Measurements from ENCODE around the gene TNS1. TPM values are rescaled to one million over a fixed set of nuclear protein-coding genes. Genes with fewer than 3 reads are reported as not detected.
A peak's percentile ranks its signal among the peaks of the same experiment; 100 is the strongest.

The TNS1 gene
- total RNA-seq, 2 experiments from 2014 or later, result 0.92 to 0.97 TPM

DNA sequence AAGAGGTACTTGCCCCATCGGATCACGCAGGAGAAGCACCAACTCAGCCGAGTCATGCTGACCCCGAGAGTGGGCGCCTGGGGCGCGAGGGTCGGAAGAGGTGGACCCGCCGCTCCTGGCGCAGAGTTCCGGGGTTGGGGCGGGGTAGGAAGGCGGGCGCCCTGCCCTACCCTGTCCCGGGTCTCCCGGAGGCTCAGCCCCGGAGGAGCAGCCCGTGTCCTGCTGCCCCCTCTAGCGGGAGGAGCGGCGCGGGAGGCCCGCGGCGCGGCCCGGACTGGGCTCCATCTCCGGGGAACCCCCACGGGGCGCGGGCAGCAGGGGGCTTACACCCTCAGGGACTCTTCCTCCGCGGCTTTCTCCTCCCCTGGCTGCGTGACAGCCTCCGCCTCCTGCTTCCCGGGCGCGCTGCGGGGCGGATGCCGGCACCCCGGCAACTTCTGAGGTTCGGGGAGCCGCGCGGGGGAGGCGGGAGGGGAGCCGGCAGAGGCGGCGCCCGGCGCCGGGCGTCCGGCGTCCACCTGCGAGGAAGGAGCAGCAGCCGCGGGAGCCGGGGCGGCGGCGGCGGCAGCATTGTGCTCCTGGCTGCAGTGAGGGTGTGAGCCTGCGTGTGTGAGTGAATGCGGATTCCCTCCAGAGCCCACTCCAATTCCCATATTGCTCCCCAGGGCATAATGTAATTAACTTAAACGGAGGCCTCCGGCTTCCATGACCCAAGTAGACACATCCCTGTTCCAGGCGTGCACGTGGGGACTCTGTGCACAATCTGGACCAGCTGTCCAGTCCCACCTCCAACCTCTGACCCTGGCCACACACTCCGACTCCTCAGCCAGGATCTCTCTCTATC is 7.6 kb upstream of the TNS1 start:
- POLR2A ChIA-PET, result no interaction called here
- peak; percentile 42 for DNase-seq

GRCh38 chr2:218009765-218010139 is 7.0 kb upstream of the TNS1 start:
- intact Hi-C loops (cut with micrococcal nuclease), result no loop called here
- H3K4me1 Mint-ChIP-seq (ENCODE audit: low read depth), result peaks cover 12% of the 10 kb centered on the region
- H3K4me3 Mint-ChIP-seq, result peak overlapping the region; percentile 61
- DNase-seq, result no peak
- ChIA-PET CTCF (interaction anchor here (1.2 kb wide), 1 partner anchor 220 kb away, joined by 3 read pairs; no protein-coding TSS in a partner anchor), POLR2A (no interaction called here)
- H3K27me3 Mint-ChIP-seq, result peaks cover 37% of the 10 kb centered on the region
- no peaks in the 10 kb centered on the region for H3K9me3 Mint-ChIP-seq
- no peak overlapping the region for H3K27ac Mint-ChIP-seq
- no peaks in the 10 kb centered on the region for H3K36me3 Mint-ChIP-seq

More for the DNA sequence above, 7.6 kb upstream of the TNS1 start:
- Mint-ChIP-seq H3K27me3 (peaks cover 37% of the 10 kb centered on the region), H3K4me3 (peak overlapping the region; percentile 61), H3K36me3 (no peaks in the 10 kb centered on the region), H3K4me1 (ENCODE audit: low read depth) (peaks cover 9% of the 10 kb centered on the region), H3K9me3 (no peaks in the 10 kb centered on the region), H3K27ac (no peak overlapping the region)
- CTCF ChIA-PET, result interaction anchor here (1.2 kb wide), 1 partner anchor 17 kb away, joined by 3 read pairs; no protein-coding TSS in a partner anchor
- intact Hi-C loops (cut with micrococcal nuclease), result no loop called here

DNA sequence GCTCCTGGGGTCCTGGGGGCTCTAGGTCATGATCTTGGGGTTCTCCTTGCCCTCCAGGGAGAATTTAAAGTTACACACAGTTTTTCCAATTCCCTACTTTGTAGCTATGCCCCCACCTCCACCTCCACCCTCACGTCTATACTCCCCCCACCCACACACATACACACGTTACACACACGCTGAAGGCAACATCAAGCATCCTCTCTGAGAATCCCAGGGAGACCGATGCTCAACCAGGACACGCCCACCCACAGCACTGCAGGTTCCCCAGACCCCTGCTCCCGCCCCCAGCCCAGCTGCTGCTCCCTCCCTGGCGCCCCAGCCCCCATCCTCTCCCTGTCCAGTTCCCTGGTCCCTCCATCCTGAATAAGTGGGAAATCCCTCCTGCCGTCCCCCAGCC is 6.4 kb upstream of the TNS1 start:
- Mint-ChIP-seq H3K27ac (no peak overlapping the region), H3K4me1 (ENCODE audit: low read depth) (peaks cover 17% of the 10 kb centered on the region), H3K4me3 (no peak overlapping the region), H3K27me3 (peaks cover 34% of the 10 kb centered on the region), H3K36me3 (no peaks in the 10 kb centered on the region), H3K9me3 (no peaks in the 10 kb centered on the region)
- no peak for DNase-seq
- CTCF ChIA-PET, result interaction anchor here (1.2 to 1.8 kb wide), 2 partner anchors 15 to 220 kb away, joined by 3 to 5 read pairs; no protein-coding TSS in a partner anchor
- POLR2A ChIA-PET, result no interaction called here
- intact Hi-C loops (cut with micrococcal nuclease), result no loop called here

- ChIA-PET POLR2A (no interaction called here), CTCF (interaction anchor here (1.2 to 1.8 kb wide), 3 partner anchors 14 to 219 kb away, joined by 3 to 5 read pairs (median 4); no protein-coding TSS in a partner anchor)
- Mint-ChIP-seq H3K27me3 (peaks cover 27% of the 10 kb centered on the region), H3K4me3 (no peak overlapping the region), H3K4me1 (ENCODE audit: low read depth) (peaks cover 17% of the 10 kb centered on the region), H3K27ac (no peak overlapping the region), H3K36me3 (no peaks in the 10 kb centered on the region), H3K9me3 (no peaks in the 10 kb centered on the region)
- intact Hi-C loops (cut with micrococcal nuclease), result no loop called here
- DNase-seq, result no peak
Observed at GRCh38 chr2:218008060-218009040, 5.6 kb upstream of the TNS1 start.

DNA sequence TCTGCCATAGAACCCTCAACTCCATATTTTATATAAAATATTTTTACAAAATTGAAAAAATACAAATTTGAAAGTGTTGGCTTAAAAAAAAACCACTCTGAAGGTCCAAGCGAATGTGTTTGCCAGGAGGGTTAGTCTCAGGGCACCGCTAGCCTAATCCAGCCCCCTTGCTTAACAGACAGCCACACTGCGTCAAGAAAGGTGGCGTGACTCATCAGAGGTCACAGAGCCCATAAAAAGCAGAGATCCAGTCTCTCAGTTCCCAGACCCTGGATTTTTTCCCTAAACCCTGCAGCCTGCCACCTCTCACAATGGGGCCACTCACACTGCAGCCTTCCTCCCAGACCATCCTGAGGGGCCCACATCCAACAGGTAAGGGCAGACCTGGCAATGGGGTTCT is 3.9 kb upstream of the TNS1 start:
- ChIA-PET POLR2A (no interaction called here), CTCF (interaction anchor here (1.4 kb wide), 1 partner anchor 13 kb away, joined by 3 read pairs; no protein-coding TSS in a partner anchor)
- no peak for DNase-seq
- intact Hi-C loops (cut with micrococcal nuclease), result no loop called here
- peaks cover 17% of the 10 kb centered on the region for H3K4me1 Mint-ChIP-seq (ENCODE audit: low read depth)
- peaks cover 20% of the 10 kb centered on the region for H3K27me3 Mint-ChIP-seq
- H3K4me3 Mint-ChIP-seq, result no peak overlapping the region
- H3K9me3 Mint-ChIP-seq, result no peaks in the 10 kb centered on the region
- no peaks in the 10 kb centered on the region for H3K36me3 Mint-ChIP-seq
- H3K27ac Mint-ChIP-seq, result no peak overlapping the region

DNA sequence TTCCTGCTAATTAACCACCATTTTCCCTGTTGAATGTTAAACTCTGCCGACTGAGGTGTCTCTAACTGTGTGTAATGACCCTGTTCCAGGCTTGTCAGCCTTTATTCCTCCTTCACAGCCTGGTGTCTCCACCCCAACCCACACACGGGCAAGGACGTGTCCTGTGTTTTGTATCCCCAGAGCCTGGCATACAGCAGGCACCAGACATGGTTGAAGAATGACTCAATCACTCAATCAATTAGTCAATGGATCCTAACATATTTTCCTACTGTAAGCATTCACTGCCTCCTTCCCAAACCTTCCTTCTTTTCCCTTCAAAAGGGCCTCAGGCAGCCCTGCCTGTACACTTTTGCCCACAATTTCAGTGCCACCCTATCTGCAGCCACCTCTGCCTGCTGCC is 2.7 kb upstream of the TNS1 start:
- intact Hi-C loops (cut with micrococcal nuclease), result no loop called here
- Mint-ChIP-seq H3K27me3 (peaks cover 10% of the 10 kb centered on the region), H3K4me1 (ENCODE audit: low read depth) (peaks cover 14% of the 10 kb centered on the region), H3K9me3 (no peaks in the 10 kb centered on the region), H3K27ac (no peak overlapping the region), H3K4me3 (no peak overlapping the region), H3K36me3 (no peaks in the 10 kb centered on the region)
- CTCF ChIA-PET, result interaction anchor here (1.6 kb wide), 1 partner anchor 11 kb away, joined by 10 read pairs; no protein-coding TSS in a partner anchor
- no peak for DNase-seq
- POLR2A ChIA-PET, result no interaction called here

- intact Hi-C loops (cut with micrococcal nuclease), result no loop called here
- Mint-ChIP-seq H3K27ac (no peak overlapping the region), H3K27me3 (peaks cover 10% of the 10 kb centered on the region), H3K9me3 (no peaks in the 10 kb centered on the region), H3K4me3 (no peak overlapping the region), H3K36me3 (no peaks in the 10 kb centered on the region), H3K4me1 (ENCODE audit: low read depth) (peaks cover 14% of the 10 kb centered on the region)
- DNase-seq, result peak; percentile 23
- ChIA-PET CTCF (interaction anchor here (1.6 kb wide), 1 partner anchor 11 kb away, joined by 10 read pairs; no protein-coding TSS in a partner anchor), POLR2A (no interaction called here)
Observed at GRCh38 chr2:218005028-218005427, 2.2 kb upstream of the TNS1 start.

GRCh38 chr2:218003981-218004419 is 1.2 kb upstream of the TNS1 start:
- DNase-seq, result no peak
- CTCF ChIA-PET, result interaction anchor here (1.6 kb wide), 1 partner anchor 10 kb away, joined by 10 read pairs; no protein-coding TSS in a partner anchor
- H3K27ac Mint-ChIP-seq, result no peak overlapping the region
- H3K27me3 Mint-ChIP-seq, result peaks cover 3% of the 10 kb centered on the region
- intact Hi-C loops (cut with micrococcal nuclease), result no loop called here
- no peak overlapping the region for H3K4me3 Mint-ChIP-seq
- H3K4me1 Mint-ChIP-seq (ENCODE audit: low read depth), result peaks cover 10% of the 10 kb centered on the region
- H3K36me3 Mint-ChIP-seq, result no peaks in the 10 kb centered on the region
- POLR2A ChIA-PET, result no interaction called here
- H3K9me3 Mint-ChIP-seq, result no peaks in the 10 kb centered on the region

DNA sequence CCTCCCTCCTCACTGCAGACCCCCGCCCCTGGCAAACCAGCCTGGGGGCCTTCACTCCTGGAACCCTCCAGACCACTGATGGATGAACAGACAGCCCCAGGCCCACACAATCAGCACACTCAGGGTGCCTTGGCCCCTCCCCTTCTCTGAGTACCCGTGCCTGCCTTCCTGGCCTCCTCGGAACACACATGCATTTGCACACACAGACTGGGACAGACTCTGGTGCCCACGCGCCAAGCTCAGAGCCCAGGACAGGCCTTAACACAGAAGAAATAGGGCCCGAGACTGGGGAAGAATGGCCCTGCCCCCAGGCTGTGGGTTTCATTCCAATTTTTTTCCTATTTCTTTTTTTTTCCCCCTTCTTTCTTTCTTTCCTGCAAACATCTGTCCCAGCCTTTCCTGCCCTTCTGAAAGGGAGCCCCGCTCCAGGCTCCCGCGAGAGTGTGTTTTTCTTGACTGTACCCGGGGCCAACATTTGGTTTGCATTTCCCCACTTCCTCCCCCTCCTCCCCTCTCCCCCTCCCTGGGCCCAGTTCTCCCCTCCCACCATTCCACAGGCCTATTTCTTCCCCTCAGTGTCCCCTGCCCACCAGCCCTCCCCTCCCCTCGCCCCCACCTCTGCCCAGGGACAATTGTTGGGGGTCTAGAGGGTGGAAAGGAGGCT is 618 bp upstream of the TNS1 start:
- intact Hi-C loops (cut with micrococcal nuclease), result no loop called here
- H3K27me3 Mint-ChIP-seq, result peaks cover 2% of the 10 kb centered on the region
- H3K4me3 Mint-ChIP-seq, result no peak overlapping the region
- no peaks in the 10 kb centered on the region for H3K36me3 Mint-ChIP-seq
- CTCF ChIA-PET, result no interaction called here
- no peak overlapping the region for H3K27ac Mint-ChIP-seq
- H3K4me1 Mint-ChIP-seq (ENCODE audit: low read depth), result peaks cover 10% of the 10 kb centered on the region
- POLR2A ChIA-PET, result no interaction called here
- no peaks in the 10 kb centered on the region for H3K9me3 Mint-ChIP-seq
- no peak for DNase-seq

GRCh38 chr2:218002143-218002844 is 501 bp downstream of the TNS1 start:
- Mint-ChIP-seq H3K9me3 (no peaks in the 10 kb centered on the region), H3K27me3 (peaks cover 2% of the 10 kb centered on the region), H3K4me1 (ENCODE audit: low read depth) (peaks cover 10% of the 10 kb centered on the region), H3K36me3 (no peaks in the 10 kb centered on the region), H3K4me3 (no peak overlapping the region), H3K27ac (no peak overlapping the region)
- intact Hi-C loops (cut with micrococcal nuclease), result no loop called here
- ChIA-PET POLR2A (no interaction called here), CTCF (no interaction called here)
- DNase-seq, result no peak

DNA sequence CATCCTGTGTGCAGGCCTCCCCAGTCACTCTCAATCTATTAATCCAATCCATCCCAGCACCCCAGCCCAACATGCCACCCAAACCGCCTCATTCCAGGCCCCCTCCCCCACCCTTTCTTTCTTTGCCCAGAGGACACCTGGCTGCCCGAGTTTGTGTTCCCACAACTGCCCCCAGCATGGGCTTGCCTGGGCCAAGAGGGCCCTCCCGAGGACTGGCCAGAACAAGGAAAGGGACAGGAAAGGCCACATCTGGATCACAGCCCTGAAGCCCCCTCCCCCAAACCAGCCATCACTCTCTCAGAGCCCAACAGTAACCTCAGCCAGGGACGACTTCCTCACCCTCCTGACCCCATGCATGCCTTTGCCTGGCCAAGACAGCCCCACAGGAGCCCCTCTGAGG is 1.2 kb downstream of the TNS1 start:
- H3K4me3 Mint-ChIP-seq, result no peak overlapping the region
- no peaks in the 10 kb centered on the region for H3K9me3 Mint-ChIP-seq
- peaks cover 2% of the 10 kb centered on the region for H3K27me3 Mint-ChIP-seq
- H3K36me3 Mint-ChIP-seq, result no peaks in the 10 kb centered on the region
- peaks cover 10% of the 10 kb centered on the region for H3K4me1 Mint-ChIP-seq (ENCODE audit: low read depth)
- intact Hi-C loops (cut with micrococcal nuclease), result no loop called here
- ChIA-PET CTCF (interaction anchor here (0.7 kb wide), 1 partner anchor 256 kb away, joined by 3 read pairs; no protein-coding TSS in a partner anchor), POLR2A (no interaction called here)
- H3K27ac Mint-ChIP-seq, result no peak overlapping the region
- DNase-seq, result no peak
